Caco-2 (cell line): Measurements from ENCODE around the gene NLGN4X. TPM values are rescaled to one million over a fixed set of nuclear protein-coding genes. Genes with fewer than 3 reads are reported as not detected.

ENCODE experiments used
- Bru-seq: library from RNA; stranded (reverse); fragments of 400-500 nt; gene quantifications from one replicate; lab custom pipeline; 2021; lab: Mats Ljungman, UMichigan
- BruChase-seq, 2 experiments: library from RNA; stranded (reverse); fragments of 400-500 nt; gene quantifications; one replicate each; lab custom pipeline; 2021; lab: Mats Ljungman, UMichigan
- BruUV-seq: library from RNA; stranded (reverse); fragments of 400-500 nt; replicated peaks from 2 replicates; lab custom pipeline; 2021; lab: Mats Ljungman, UMichigan
- CTCF ChIA-PET: fragments of 300-600 bp; sonication (Branson Sonifier 250); formaldehyde crosslinking; loops from one replicate; lab custom pipeline; 2022; ENCODE audit warnings: antibody characterized with exemption; lab: Charles Lee
- POLR2A ChIA-PET: fragments of 300-600 bp; sonication (Branson Sonifier 250); formaldehyde crosslinking; loops from one replicate; lab custom pipeline; 2022; ENCODE audit warnings: antibody characterized with exemption; lab: Charles Lee
- DNase-seq, 2 experiments: peaks; one replicate each; pipeline versions ENCODE4 v3.0.0 to v3.0.0-alpha.2; 2020 to 2022
- H3K27me3 ChIP-seq: replicated peaks from 2 replicates; pipeline ENCODE4 v1.6.0; 2011; ENCODE audit warnings: low read length; ENCODE audit not compliant: control insufficient read depth, insufficient read depth
- H3K36me3 ChIP-seq: 2 replicates; pipeline ENCODE4 v1.5.1; 2011; ENCODE audit warnings: low read length; ENCODE audit not compliant: control insufficient read depth, insufficient read depth
- H3K4me1 ChIP-seq: fragments of 250-450 bp; sonication (Bioruptor Pico); 2 replicates; pipeline ENCODE4 v1.5.1; 2020; ENCODE audit warnings: mild to moderate bottlenecking
- H3K4me3 ChIP-seq: 2 replicates; pipeline ENCODE4 v1.5.1; 2011; ENCODE audit warnings: low read depth, mild to moderate bottlenecking, control low read depth, low read length
- H3K9me3 ChIP-seq: fragments of 250-450 bp; sonication (Bioruptor Pico); 2 replicates; pipeline ENCODE4 v1.5.1; 2020; ENCODE audit warnings: mild to moderate bottlenecking, moderate library complexity
- H3K27ac Mint-ChIP-seq: one replicate; pipeline ENCODE4 v1.8.0; 2022; ENCODE audit warnings: mixed read lengths; ENCODE audit not compliant: unreplicated experiment
- H3K27me3 Mint-ChIP-seq: one replicate; pipeline ENCODE4 v1.8.0; 2022; ENCODE audit warnings: mixed read lengths; ENCODE audit not compliant: insufficient read depth, unreplicated experiment
- H3K36me3 Mint-ChIP-seq: one replicate; pipeline ENCODE4 v1.8.0; 2022; ENCODE audit warnings: mild to moderate bottlenecking, mixed read lengths; ENCODE audit not compliant: insufficient read depth, unreplicated experiment
- H3K4me1 Mint-ChIP-seq: one replicate; pipeline ENCODE4 v1.8.0; 2022; ENCODE audit warnings: low read depth, mixed read lengths; ENCODE audit not compliant: unreplicated experiment
- H3K4me3 Mint-ChIP-seq: one replicate; pipeline ENCODE4 v1.8.0; 2022; ENCODE audit warnings: mild to moderate bottlenecking, moderate library complexity, mixed read lengths; ENCODE audit not compliant: unreplicated experiment
- H3K9me3 Mint-ChIP-seq: one replicate; pipeline ENCODE4 v1.8.0; 2022; ENCODE audit warnings: mixed read lengths; ENCODE audit not compliant: unreplicated experiment
- CTCF ChIP-seq, 2 experiments: fragments of 200-600 bp in 1 of 2; IDR thresholded peaks; 1 replicate in 1 of 2; 2 replicates in 1 of 2; pipeline versions ENCODE4 v1.5.1 to v1.8.0; 2011 to 2022; ENCODE audit warnings: antibody characterized with exemption in 1 of 2, control low read depth in 1 of 2, inconsistent platforms in 1 of 2, low read depth in 1 of 2, low read length in 1 of 2, mild to moderate bottlenecking in 1 of 2, moderate library complexity in 1 of 2; ENCODE audit not compliant: insufficient read depth in 1 of 2, severe bottlenecking in 1 of 2, unreplicated experiment in 1 of 2
- intact Hi-C: fragments of 100-400 bp; cut with micrococcal nuclease; formaldehyde crosslinking; loops from one replicate; pipeline ENCODE4 v1.10.0; 2022; ENCODE audit not compliant: unreplicated experiment
- long read RNA-seq: library from polyadenylated mRNA; stranded (forward); transcript quantifications from one replicate; pipeline ENCODE4 v2.0.0, GENCODE V29; 2022
- total RNA-seq: library from RNA; stranded (reverse); gene quantifications from 2 replicates; pipeline ENCODE4 v1.2.3, GENCODE V29; 2022

Gene NLGN4X
- total RNA-seq (not detected in 2 replicates), Bru-seq, nascent RNA (percentile 5 among the genes with signal in this experiment), BruChase-seq, experiment 1, labeled RNA remaining after a 2-hour chase (percentile 3 among the genes with signal in this experiment), BruChase-seq, experiment 2, labeled RNA remaining after a 6-hour chase (percentile 3 among the genes with signal in this experiment)
- long read RNA-seq = 0 reads

GRCh38 chrX:6228720-6229119, at the start of gene NLGN4X:
TSS of gene NLGN4X (minus strand) at chrX:6228867. CDS start at chrX:6151466, 77,401 bp downstream.
- POLR2A ChIA-PET = no interaction called here
- H3K27me3 ChIP-seq = no peaks in the 10 kb centered on the region
- H3K36me3 ChIP-seq = no peaks in the 10 kb centered on the region
- Mint-ChIP-seq H3K27me3 (peaks cover 11% of the 10 kb centered on the region), H3K27ac (no peak within 1 kb of the TSS), H3K4me3 (no peak within 1 kb of the TSS), H3K4me1 (no peaks in the 10 kb centered on the region), H3K36me3 (no peaks in the 10 kb centered on the region), H3K9me3 (no peaks in the 10 kb centered on the region)
- DNase-seq = no peak
- BruUV-seq = no TSS peak
- H3K4me3 ChIP-seq = no peak within 1 kb of the TSS
- CTCF ChIA-PET = no interaction called here
- no peaks in the 10 kb centered on the region for H3K9me3 ChIP-seq
- no peak for TF ChIP-seq CTCF (IDR thresholded peaks at IDR 0.05; ENCODE audit: insufficient read depth in 1 of 2, low read depth in 1 of 2, low read length in 1 of 2, severe bottlenecking in 1 of 2, unreplicated experiment in 1 of 2)
- H3K4me1 ChIP-seq = no peaks in the 10 kb centered on the region
- intact Hi-C loops = no loop called here

- Mint-ChIP-seq H3K36me3 (no peaks in the 10 kb centered on the region), H3K4me3 (no peak overlapping the region), H3K4me1 (no peaks in the 10 kb centered on the region), H3K9me3 (no peaks in the 10 kb centered on the region), H3K27ac (no peak overlapping the region), H3K27me3 (no peaks in the 10 kb centered on the region)
- no peak for DNase-seq
- no TSS peak for BruUV-seq
- ChIA-PET CTCF (no interaction called here), POLR2A (no interaction called here)
- TF ChIP-seq CTCF (IDR thresholded peaks at IDR 0.05; ENCODE audit: insufficient read depth in 1 of 2, low read depth in 1 of 2, low read length in 1 of 2, severe bottlenecking in 1 of 2, unreplicated experiment in 1 of 2) = no peak
- intact Hi-C loops = no loop called here
- H3K27me3 ChIP-seq = no peaks in the 10 kb centered on the region
- H3K4me1 ChIP-seq = no peaks in the 10 kb centered on the region
- H3K4me3 ChIP-seq = no peak overlapping the region
- no peaks in the 10 kb centered on the region for H3K36me3 ChIP-seq
- no peaks in the 10 kb centered on the region for H3K9me3 ChIP-seq
Measured at GRCh38 chrX:6266041-6266440, 37.4 kb upstream of the NLGN4X start.

- Histone ChIP-seq H3K27me3 (no peaks in the 10 kb centered on the region), H3K9me3 (no peaks in the 10 kb centered on the region), H3K36me3 (no peaks in the 10 kb centered on the region), H3K4me3 (no peak overlapping the region), H3K4me1 (no peaks in the 10 kb centered on the region)
- no peaks in the 10 kb centered on the region for H3K9me3 Mint-ChIP-seq
- no peak overlapping the region for H3K27ac Mint-ChIP-seq
- no peaks in the 10 kb centered on the region for H3K36me3 Mint-ChIP-seq
- ChIA-PET CTCF (no interaction called here), POLR2A (no interaction called here)
- no TSS peak for BruUV-seq
- intact Hi-C loops = no loop called here
- H3K27me3 Mint-ChIP-seq = no peaks in the 10 kb centered on the region
- no peaks in the 10 kb centered on the region for H3K4me1 Mint-ChIP-seq
- DNase-seq = no peak
- no peak for TF ChIP-seq CTCF (IDR thresholded peaks at IDR 0.05; ENCODE audit: insufficient read depth in 1 of 2, low read depth in 1 of 2, low read length in 1 of 2, severe bottlenecking in 1 of 2, unreplicated experiment in 1 of 2)
- H3K4me3 Mint-ChIP-seq = no peak overlapping the region
Measured at GRCh38 chrX:6262959-6263358, 34.3 kb upstream of the NLGN4X start.
